ENCODE measurements around the gene APOA1.

The APOA1 gene

DNA sequence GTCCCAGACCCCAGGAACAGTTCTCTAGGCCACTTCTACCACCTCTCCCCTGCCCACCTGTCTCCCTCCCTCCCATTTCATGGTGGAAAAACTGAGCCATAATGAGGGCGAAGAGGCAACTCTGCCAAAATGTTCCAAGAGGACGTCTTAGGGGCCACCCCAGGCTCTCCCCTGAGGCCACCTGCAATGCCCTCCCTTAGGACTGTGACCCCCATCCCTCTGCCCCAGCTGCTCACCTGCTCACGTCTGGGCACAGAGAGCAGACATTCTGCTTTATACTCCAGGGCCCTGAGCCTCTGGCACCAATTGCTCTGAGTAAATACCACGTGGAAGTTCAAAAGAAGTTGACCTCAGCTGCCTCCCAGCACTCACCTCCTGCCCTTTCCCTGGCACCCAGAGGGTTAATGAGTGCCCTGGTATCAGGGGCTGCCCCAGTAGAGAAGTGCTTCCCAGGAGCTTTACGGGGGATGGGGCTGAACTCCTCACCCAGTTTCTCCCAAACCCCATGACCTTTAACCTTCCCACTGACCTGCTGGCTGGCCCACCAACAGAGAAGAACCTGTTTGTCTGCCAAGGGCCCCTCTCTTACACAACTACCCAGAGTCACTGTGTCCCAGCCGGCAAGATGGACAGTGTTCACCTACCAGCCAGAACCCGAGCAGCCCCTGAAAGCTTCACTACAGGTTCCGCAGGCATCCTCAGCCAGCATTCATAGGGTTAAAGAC lies 45.1 kb downstream of the APOA1 start:
- POLR2A ChIA-PET, result no interaction called here
- DNase-seq (ENCODE audit: extremely low spot score), result no peak
- TF ChIP-seq, protein P1, sequence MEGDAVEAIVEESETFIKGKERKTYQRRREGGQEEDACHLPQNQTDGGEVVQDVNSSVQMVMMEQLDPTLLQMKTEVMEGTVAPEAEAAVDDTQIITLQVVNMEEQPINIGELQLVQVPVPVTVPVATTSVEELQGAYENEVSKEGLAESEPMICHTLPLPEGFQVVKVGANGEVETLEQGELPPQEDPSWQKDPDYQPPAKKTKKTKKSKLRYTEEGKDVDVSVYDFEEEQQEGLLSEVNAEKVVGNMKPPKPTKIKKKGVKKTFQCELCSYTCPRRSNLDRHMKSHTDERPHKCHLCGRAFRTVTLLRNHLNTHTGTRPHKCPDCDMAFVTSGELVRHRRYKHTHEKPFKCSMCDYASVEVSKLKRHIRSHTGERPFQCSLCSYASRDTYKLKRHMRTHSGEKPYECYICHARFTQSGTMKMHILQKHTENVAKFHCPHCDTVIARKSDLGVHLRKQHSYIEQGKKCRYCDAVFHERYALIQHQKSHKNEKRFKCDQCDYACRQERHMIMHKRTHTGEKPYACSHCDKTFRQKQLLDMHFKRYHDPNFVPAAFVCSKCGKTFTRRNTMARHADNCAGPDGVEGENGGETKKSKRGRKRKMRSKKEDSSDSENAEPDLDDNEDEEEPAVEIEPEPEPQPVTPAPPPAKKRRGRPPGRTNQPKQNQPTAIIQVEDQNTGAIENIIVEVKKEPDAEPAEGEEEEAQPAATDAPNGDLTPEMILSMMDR (IDR thresholded peaks at IDR 0.05; ENCODE audit: control extremely low read depth, extremely low read depth, low read depth, missing control alignments), result no peak
- CTCF ChIA-PET, result interaction anchor here (0.8 to 10.2 kb wide), 21 partner anchors 9 to 437 kb away, joined by 3 to 100 read pairs (median 9); partner anchors contain the start of genes APOA1, BUD13 and PAFAH1B2

- TF ChIP-seq, protein P1 (IDR thresholded peaks at IDR 0.05; ENCODE audit: control extremely low read depth, extremely low read depth, low read depth, missing control alignments), result no peak
- no peak for DNase-seq (ENCODE audit: extremely low spot score)
- ChIA-PET POLR2A (no interaction called here), CTCF (interaction anchor here (0.6 to 10.2 kb wide), 44 partner anchors 8 to 440 kb away, joined by 3 to 100 read pairs (median 6); partner anchors contain the start of genes APOA1, APOA4, BUD13 and PAFAH1B2)
Observed at GRCh38 chr11:116791813-116792143, 45.6 kb downstream of the APOA1 start, which contains the start of gene APOA5. Gene APOA5 (minus strand): TSS chr11:116791879. CDS start chr11:116791860, 19 bp downstream.

GRCh38 chr11:116791002-116791812 lies 46.2 kb downstream of the APOA1 start:
- TF ChIP-seq, protein P1 (IDR thresholded peaks at IDR 0.05; ENCODE audit: control extremely low read depth, extremely low read depth, low read depth, missing control alignments), result peak; percentile 93
- POLR2A ChIA-PET, result no interaction called here
- peak; percentile 87 for DNase-seq (ENCODE audit: extremely low spot score)
- CTCF ChIA-PET, result interaction anchor here (0.6 to 10.2 kb wide), 47 partner anchors 8 to 440 kb away, joined by 3 to 100 read pairs (median 5); partner anchors contain the start of genes APOA1, APOA4, BUD13 and PAFAH1B2

DNA sequence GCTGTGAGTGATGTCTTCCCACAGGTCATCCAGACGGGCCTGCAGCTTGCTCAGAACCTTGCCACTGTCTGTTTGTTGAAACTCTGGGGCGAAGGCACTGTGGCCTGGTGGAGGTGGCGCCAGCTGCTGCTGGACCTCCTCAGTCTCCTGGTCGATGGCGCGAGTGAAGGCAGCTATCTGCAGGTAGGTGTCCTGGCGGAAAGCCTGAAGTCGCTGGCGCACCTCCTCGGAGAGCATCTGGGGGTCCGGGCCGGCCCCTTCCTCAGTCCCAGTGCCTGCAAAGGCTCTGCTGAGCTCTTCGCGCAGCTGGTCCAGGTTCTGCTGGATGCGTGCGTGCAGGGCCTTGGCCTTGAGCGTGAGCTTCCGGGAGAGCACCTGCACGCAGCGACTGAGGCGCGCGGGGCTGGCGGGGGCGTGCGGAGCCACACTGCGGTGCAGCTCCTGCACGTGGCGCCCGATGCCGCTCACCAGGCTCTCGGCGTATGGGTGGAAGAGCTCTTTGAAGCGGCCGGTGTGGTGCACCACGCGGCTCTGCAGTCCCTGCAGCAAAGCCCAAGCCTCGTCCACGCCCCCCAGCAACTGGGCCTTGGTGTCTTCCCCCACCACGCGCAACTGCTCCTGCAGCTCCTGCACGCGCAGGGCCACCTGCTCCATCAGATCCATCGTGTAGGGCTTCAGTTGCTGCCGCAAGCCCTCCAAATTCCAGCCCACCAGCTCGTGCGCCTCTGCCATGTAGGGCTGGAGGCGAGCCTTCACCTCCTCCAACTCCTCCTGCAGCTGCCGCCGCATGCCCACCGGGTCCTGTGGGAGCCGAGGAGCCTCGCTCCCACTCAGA lies 47.0 kb downstream of the APOA1 start:
- CTCF ChIA-PET, result interaction anchor here (0.6 to 10.2 kb wide), 43 partner anchors 8 to 441 kb away, joined by 3 to 100 read pairs (median 6); partner anchors contain the start of genes APOA1, APOA4, BUD13 and PAFAH1B2

GRCh38 chr11:116788975-116789374 lies 48.4 kb downstream of the APOA1 start:
- TF ChIP-seq, protein P1 (IDR thresholded peaks at IDR 0.05; ENCODE audit: control extremely low read depth, extremely low read depth, low read depth, missing control alignments), result no peak
- ChIA-PET CTCF (interaction anchor here (0.9 to 10.2 kb wide), 11 partner anchors 9 to 441 kb away, joined by 3 to 100 read pairs (median 16); partner anchors contain the start of genes APOA1, APOA4, BUD13 and SIK3), POLR2A (no interaction called here)
- no peak for DNase-seq (ENCODE audit: extremely low spot score)

More for the DNA sequence above, 47.0 kb downstream of the APOA1 start:
- POLR2A ChIA-PET, result no interaction called here
- TF ChIP-seq, protein P1 (IDR thresholded peaks at IDR 0.05; ENCODE audit: control extremely low read depth, extremely low read depth, low read depth, missing control alignments), result no peak
- no peak for DNase-seq (ENCODE audit: extremely low spot score)
